22Rv1 (cell line): ENCODE measurements around the gene RYK.

ENCODE experiments used
- CTCF ChIP-seq: fragments of 450-650 bp; IDR thresholded peaks from 2 replicates; pipeline ENCODE4 v1.5.1; 2017; ENCODE audit warnings: mild to moderate bottlenecking
- ZFX ChIP-seq: fragments of 450-650 bp; IDR thresholded peaks from 2 replicates; pipeline ENCODE4 v1.6.1; 2017; ENCODE audit warnings: antibody characterized with exemption, borderline replicate concordance

GRCh38 chr3:134190250-134190649, 60.4 kb downstream of the RYK start:
- no peak for TF ChIP-seq CTCF
- no peak for TF ChIP-seq ZFX
